ENCODE measurements around the gene ARF1. TPM values are rescaled to one million over a fixed set of nuclear protein-coding genes. Genes with fewer than 3 reads are reported as not detected.

The ARF1 gene
- total and polyA plus RNA-seq, 2 experiments from 2014 or later, result 250 to 609 TPM

DNA sequence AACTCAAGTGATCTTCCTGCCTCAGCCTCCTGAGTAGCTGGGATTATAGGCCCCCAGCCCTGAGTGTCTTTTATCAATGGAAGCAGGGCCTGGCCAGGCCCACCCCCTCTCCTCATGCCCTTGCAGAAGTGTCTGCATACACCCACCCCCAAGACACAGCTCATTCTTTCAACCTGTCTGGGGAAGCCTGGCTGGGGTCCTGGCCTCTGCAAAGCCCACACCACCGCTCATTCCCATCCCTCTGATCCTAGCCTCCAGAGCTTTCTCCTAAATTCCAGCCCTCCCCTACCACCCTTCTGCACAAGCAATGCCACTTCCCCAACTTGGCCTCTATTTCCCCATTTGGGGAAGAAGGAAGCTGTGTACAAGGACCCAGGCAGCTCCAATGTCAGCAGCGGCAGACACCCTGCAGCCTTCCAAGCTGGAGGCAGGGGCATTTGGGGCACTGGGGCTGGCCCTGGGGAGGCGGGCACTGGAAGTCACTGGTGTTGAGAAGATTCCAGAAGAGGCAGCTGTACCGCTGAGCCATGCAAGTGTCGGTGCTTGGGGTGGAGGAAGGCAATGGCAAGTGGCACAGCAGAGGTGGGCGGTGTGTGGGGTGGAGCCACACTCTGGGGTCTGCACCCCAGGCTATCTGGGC is 33.7 kb upstream of the ARF1 start:
- H3K36me3 ChIP-seq (replicated peaks; ENCODE audit: insufficient read depth, low read depth), result no peaks in the 10 kb centered on the region
- no peak for TF ChIP-seq EZH2phosphoT487 (IDR thresholded peaks at IDR 0.05; ENCODE audit: low read depth, severe bottlenecking, unreplicated experiment)
- no peaks in the 10 kb centered on the region for H3K9me2 ChIP-seq (replicated peaks; ENCODE audit: insufficient read depth)
- no peaks in the 10 kb centered on the region for H3K4me1 ChIP-seq (ENCODE audit: insufficient read depth)
- no peak overlapping the region for H3K4me3 ChIP-seq
- no peaks in the 10 kb centered on the region for H3K79me2 ChIP-seq
- no peaks in the 10 kb centered on the region for H4K20me1 ChIP-seq (ENCODE audit: insufficient read depth, poor library complexity, severe bottlenecking)
- H3K27ac ChIP-seq, result no peak overlapping the region
- no peaks in the 10 kb centered on the region for H3K9me3 ChIP-seq (ENCODE audit: low read depth)
- no peak overlapping the region for H2AFZ ChIP-seq
- peaks cover 12% of the 10 kb centered on the region for H3K27me3 ChIP-seq
- DNase-seq (ENCODE audit: low spot score), result no peak
- H3K4me2 ChIP-seq, result no peak overlapping the region
- 83% methylated on average over 6 of the region's 6 CpGs for WGBS (ENCODE audit: low lambda C conversion rate, missing lambda C conversion rate)

DNA sequence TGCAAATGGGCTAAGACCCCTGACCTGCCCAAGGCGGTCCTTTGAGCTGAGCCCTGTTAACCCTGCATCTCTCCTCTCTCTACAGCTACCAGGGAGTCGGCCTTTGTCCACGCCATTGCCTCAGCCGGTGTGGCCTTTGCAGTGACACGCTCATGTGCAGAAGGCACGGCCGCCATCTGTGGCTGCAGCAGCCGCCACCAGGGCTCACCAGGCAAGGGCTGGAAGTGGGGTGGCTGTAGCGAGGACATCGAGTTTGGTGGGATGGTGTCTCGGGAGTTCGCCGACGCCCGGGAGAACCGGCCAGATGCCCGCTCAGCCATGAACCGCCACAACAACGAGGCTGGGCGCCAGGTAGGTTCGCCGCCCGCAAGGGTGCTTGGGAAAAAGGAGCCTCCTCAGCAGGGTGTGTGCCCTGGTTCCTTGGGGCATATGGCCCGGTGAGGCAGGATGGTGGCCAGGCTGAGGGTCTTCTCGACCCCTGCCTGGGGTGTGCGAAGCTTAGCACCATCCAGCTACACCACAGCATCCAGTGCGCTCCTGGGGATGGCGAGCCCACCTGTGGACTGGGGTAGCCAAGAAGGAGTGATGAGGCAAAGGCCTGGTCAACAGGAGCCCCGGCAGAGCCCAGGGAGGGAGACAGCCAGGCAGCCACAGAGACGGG is 31.8 kb upstream of the ARF1 start:
- no peaks in the 10 kb centered on the region for H3K4me1 ChIP-seq (ENCODE audit: insufficient read depth)
- H3K27ac ChIP-seq, result no peak overlapping the region
- no peak overlapping the region for H2AFZ ChIP-seq
- DNase-seq (ENCODE audit: low spot score), result no peak
- no peaks in the 10 kb centered on the region for H4K20me1 ChIP-seq (ENCODE audit: insufficient read depth, poor library complexity, severe bottlenecking)
- H3K4me3 ChIP-seq, result no peak overlapping the region
- no peaks in the 10 kb centered on the region for H3K9me3 ChIP-seq (ENCODE audit: low read depth)
- H3K27me3 ChIP-seq, result peaks cover 13% of the 10 kb centered on the region
- H3K4me2 ChIP-seq, result no peak overlapping the region
- H3K9me2 ChIP-seq (replicated peaks; ENCODE audit: insufficient read depth), result no peaks in the 10 kb centered on the region
- no peaks in the 10 kb centered on the region for H3K79me2 ChIP-seq
- WGBS (ENCODE audit: low lambda C conversion rate, missing lambda C conversion rate), result 91% methylated on average over 26 of the region's 30 CpGs
- TF ChIP-seq, protein P1, sequence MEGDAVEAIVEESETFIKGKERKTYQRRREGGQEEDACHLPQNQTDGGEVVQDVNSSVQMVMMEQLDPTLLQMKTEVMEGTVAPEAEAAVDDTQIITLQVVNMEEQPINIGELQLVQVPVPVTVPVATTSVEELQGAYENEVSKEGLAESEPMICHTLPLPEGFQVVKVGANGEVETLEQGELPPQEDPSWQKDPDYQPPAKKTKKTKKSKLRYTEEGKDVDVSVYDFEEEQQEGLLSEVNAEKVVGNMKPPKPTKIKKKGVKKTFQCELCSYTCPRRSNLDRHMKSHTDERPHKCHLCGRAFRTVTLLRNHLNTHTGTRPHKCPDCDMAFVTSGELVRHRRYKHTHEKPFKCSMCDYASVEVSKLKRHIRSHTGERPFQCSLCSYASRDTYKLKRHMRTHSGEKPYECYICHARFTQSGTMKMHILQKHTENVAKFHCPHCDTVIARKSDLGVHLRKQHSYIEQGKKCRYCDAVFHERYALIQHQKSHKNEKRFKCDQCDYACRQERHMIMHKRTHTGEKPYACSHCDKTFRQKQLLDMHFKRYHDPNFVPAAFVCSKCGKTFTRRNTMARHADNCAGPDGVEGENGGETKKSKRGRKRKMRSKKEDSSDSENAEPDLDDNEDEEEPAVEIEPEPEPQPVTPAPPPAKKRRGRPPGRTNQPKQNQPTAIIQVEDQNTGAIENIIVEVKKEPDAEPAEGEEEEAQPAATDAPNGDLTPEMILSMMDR (IDR thresholded peaks at IDR 0.05; ENCODE audit: poor library complexity), result no peak
- TF ChIP-seq EZH2 (IDR thresholded peaks at IDR 0.05; ENCODE audit: borderline replicate concordance) (no peak), EZH2phosphoT487 (IDR thresholded peaks at IDR 0.05; ENCODE audit: low read depth, severe bottlenecking, unreplicated experiment) (no peak)
- H3K36me3 ChIP-seq (replicated peaks; ENCODE audit: insufficient read depth, low read depth), result no peaks in the 10 kb centered on the region

DNA sequence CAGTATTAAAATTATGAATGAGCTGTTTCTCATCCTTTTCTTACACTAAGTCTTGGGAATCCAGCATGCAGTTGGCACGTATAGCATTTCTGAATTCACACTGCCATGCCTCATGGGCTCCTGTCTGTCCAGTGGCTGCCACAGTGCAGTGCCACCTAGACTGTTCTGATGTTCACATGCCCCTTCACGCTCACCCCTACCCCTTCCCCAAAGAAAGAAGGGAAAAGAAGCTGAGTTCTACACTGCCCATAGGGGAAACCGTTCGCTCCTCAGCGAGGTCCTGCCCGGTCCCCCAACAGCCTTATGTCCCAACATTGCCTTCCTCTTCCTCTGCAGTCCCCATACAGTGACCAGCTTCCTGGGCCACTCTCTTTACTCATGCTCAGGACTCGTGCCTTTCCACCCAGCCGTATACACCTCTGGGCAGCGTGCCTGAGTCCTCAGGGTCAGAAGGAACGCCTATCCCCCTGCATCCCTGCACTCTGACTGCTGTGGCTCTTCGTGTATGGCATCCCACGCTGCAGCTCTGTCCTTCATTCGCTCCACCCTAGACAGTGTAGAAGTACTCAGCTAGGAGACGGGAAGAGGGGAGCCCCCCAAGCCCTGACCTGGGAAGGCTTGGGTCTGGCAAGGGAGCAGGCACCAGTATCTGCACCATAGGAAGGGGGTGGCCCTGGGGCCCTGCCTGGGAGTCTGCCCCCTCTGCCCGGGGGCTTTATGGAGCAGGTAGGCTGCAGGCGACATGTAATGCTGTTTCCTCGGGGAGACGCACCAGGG is 24.1 kb upstream of the ARF1 start:
- 64% methylated on average over 18 of the region's 18 CpGs for WGBS (ENCODE audit: low lambda C conversion rate, missing lambda C conversion rate)
- H3K27me3 ChIP-seq, result peaks cover 66% of the 10 kb centered on the region
- H2AFZ ChIP-seq, result no peak overlapping the region
- peaks cover 7% of the 10 kb centered on the region for H3K4me1 ChIP-seq (ENCODE audit: insufficient read depth)
- H3K36me3 ChIP-seq (replicated peaks; ENCODE audit: insufficient read depth, low read depth), result no peaks in the 10 kb centered on the region
- H3K9me3 ChIP-seq (ENCODE audit: low read depth), result no peaks in the 10 kb centered on the region
- H3K4me3 ChIP-seq, result no peak overlapping the region
- no peaks in the 10 kb centered on the region for H4K20me1 ChIP-seq (ENCODE audit: insufficient read depth, poor library complexity, severe bottlenecking)
- TF ChIP-seq EZH2phosphoT487 (IDR thresholded peaks at IDR 0.05; ENCODE audit: low read depth, severe bottlenecking, unreplicated experiment), result no peak
- TF ChIP-seq, protein P1 (IDR thresholded peaks at IDR 0.05; ENCODE audit: poor library complexity), result no peak
- TF ChIP-seq EZH2 (IDR thresholded peaks at IDR 0.05; ENCODE audit: borderline replicate concordance), result peak; percentile 27
- DNase-seq (ENCODE audit: low spot score), result no peak
- no peaks in the 10 kb centered on the region for H3K79me2 ChIP-seq
- no peaks in the 10 kb centered on the region for H3K9me2 ChIP-seq (replicated peaks; ENCODE audit: insufficient read depth)
- H3K27ac ChIP-seq, result no peak overlapping the region
- peak overlapping the region; percentile 81 for H3K4me2 ChIP-seq
